DMS153 treated with DMSO at 0.1 percent for 48 hours (cell line): ENCODE data around the gene ARHGAP1.
"Not testable (repeated sequence)": the region's sequence is repeated elsewhere in the genome, so short reads cannot be mapped to it uniquely, and the experiment has no call there.

Source experiments
- DNase-seq: peaks from one replicate; lab custom pipeline; 2025; ENCODE audit not compliant: unreplicated experiment; lab: John Stamatoyannopoulos, UW

Gene ARHGAP1

GRCh38 chr11:46675288-46675851 is 25.0 kb downstream of the ARHGAP1 start:
- DNase-seq: no peak

- no peak for DNase-seq
Measured at GRCh38 chr11:46674463-46675287, 25.7 kb downstream of the ARHGAP1 start.

GRCh38 chr11:46673713-46674462 is 26.5 kb downstream of the ARHGAP1 start:
- no peak for DNase-seq

GRCh38 chr11:46672381-46672839 is 28.0 kb downstream of the ARHGAP1 start:
- DNase-seq: no peak

- no peak for DNase-seq
Measured at GRCh38 chr11:46671958-46672315, 28.5 kb downstream of the ARHGAP1 start.

- not testable (repeated sequence) for DNase-seq
Measured at GRCh38 chr11:46670521-46670920, 29.9 kb downstream of the ARHGAP1 start.

- DNase-seq: peak; percentile 2
Measured at GRCh38 chr11:46669711-46670139, 30.7 kb downstream of the ARHGAP1 start.

GRCh38 chr11:46668480-46669085 is 31.8 kb downstream of the ARHGAP1 start:
- DNase-seq: no peak

GRCh38 chr11:46667043-46667481 is 33.4 kb downstream of the ARHGAP1 start:
- no peak for DNase-seq

GRCh38 chr11:46666516-46666915 is 33.9 kb downstream of the ARHGAP1 start:
- no peak for DNase-seq

GRCh38 chr11:46665356-46665755 is 35.1 kb downstream of the ARHGAP1 start:
- no peak for DNase-seq

- no peak for DNase-seq
Measured at GRCh38 chr11:46664612-46665011, 35.8 kb downstream of the ARHGAP1 start.

GRCh38 chr11:46663277-46663940 is 37.0 kb downstream of the ARHGAP1 start:
- no peak for DNase-seq

- DNase-seq: no peak
Measured at GRCh38 chr11:46662366-46662765, 38.1 kb downstream of the ARHGAP1 start.

- DNase-seq: no peak
Measured at GRCh38 chr11:46661836-46662235, 38.6 kb downstream of the ARHGAP1 start.

- DNase-seq: no peak
Measured at GRCh38 chr11:46659908-46660307, 40.5 kb downstream of the ARHGAP1 start.

- no peak for DNase-seq
Measured at GRCh38 chr11:46658259-46658658, 42.2 kb downstream of the ARHGAP1 start.

GRCh38 chr11:46657186-46657585 is 43.2 kb downstream of the ARHGAP1 start:
- no peak for DNase-seq

GRCh38 chr11:46655631-46656030 is 44.8 kb downstream of the ARHGAP1 start:
- DNase-seq: no peak

GRCh38 chr11:46649180-46649738 is 51.2 kb downstream of the ARHGAP1 start:
- DNase-seq: no peak
